Measurements from ENCODE around the gene SCO1.

The SCO1 gene

DNA sequence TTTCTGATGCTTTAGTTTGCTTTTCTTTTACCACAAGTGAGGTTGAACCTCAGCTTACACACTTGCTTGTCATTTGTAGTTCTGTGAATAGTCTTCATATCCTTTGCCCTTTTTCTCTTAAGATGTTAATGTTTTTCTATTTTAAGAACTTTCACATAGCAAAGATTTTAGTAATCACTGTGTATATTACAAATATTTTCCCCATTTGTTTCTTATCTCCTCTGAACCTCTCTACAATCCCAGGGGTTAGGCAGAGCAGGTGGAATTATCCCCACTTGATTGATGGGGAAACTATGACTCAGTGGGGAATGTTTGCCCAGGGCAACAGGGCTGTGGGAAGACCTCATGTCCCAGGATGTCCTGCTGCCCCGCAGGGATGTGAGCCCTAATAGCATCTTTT, 28.6 kb downstream of the SCO1 start:
- no peak for DNase-seq (ENCODE audit: low spot score)

DNA sequence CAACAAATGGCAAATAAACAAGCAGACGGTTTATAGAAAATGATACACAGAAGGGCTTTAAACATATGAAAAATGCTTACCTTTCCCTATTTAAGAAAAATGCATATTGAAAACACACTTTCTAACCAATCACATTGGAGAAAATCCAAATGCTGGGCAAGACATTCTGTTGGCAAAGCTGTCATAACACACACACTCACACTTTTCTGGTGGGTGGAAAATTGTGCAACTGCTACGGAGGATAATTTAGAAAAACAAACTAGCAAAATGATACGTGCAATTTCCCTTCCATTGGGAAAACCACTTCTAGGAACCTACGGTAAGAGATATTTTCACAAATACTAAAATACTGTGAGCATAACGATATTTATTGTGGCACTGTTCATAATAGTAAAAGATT, 30.4 kb downstream of the SCO1 start:
- TF ChIP-seq, protein P1, sequence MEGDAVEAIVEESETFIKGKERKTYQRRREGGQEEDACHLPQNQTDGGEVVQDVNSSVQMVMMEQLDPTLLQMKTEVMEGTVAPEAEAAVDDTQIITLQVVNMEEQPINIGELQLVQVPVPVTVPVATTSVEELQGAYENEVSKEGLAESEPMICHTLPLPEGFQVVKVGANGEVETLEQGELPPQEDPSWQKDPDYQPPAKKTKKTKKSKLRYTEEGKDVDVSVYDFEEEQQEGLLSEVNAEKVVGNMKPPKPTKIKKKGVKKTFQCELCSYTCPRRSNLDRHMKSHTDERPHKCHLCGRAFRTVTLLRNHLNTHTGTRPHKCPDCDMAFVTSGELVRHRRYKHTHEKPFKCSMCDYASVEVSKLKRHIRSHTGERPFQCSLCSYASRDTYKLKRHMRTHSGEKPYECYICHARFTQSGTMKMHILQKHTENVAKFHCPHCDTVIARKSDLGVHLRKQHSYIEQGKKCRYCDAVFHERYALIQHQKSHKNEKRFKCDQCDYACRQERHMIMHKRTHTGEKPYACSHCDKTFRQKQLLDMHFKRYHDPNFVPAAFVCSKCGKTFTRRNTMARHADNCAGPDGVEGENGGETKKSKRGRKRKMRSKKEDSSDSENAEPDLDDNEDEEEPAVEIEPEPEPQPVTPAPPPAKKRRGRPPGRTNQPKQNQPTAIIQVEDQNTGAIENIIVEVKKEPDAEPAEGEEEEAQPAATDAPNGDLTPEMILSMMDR (IDR thresholded peaks at IDR 0.05; ENCODE audit: extremely low read depth, missing control alignments): no peak

More for the DNA sequence above, 28.6 kb downstream of the SCO1 start:
- TF ChIP-seq, protein P1 (IDR thresholded peaks at IDR 0.05; ENCODE audit: extremely low read depth, missing control alignments): no peak

DNA sequence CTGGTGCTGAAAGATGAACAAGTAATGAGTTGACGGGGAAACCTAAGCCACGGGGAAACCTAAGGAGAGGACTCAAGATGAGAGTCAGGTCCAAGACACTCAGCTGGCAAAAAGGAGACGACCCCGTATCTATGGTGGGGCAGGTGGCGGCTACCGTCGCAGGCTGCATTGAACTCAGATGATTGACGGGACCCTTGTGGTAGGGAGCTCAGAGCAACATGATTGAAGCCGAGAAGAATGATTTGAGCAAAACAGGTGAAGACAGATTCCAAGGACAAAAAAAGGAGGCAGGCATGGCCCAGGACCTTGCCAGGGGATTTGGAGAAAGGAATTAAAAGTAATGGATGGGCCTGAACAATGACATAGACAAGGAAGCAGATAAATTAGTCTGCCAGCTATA, 32.8 kb downstream of the SCO1 start:
- no peak for DNase-seq (ENCODE audit: low spot score)
- TF ChIP-seq, protein P1 (IDR thresholded peaks at IDR 0.05; ENCODE audit: extremely low read depth, missing control alignments): no peak

More for the DNA sequence above, 30.4 kb downstream of the SCO1 start:
- no peak for DNase-seq (ENCODE audit: low spot score)

DNA sequence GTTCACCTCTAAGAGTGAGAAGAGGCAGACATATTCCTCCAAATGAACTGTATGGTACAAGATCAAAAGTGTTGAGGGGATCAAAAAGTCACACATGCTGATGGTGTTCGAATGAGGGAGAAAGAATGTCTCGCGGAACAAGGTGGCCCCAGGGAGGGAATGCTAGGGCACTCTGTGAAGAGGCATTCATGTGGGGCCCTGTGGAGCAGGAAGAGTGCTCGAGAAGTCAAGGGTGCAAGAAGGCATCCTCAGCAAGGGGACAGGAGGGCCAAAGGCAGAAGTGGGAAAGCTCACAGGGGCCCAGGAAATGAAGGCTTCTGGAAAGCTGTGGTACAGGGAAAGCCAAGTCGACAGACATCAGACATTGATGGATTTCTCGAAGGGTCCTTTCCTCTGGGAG, 34.1 kb downstream of the SCO1 start:
- DNase-seq (ENCODE audit: low spot score): no peak
- TF ChIP-seq, protein P1 (IDR thresholded peaks at IDR 0.05; ENCODE audit: extremely low read depth, missing control alignments): no peak

DNA sequence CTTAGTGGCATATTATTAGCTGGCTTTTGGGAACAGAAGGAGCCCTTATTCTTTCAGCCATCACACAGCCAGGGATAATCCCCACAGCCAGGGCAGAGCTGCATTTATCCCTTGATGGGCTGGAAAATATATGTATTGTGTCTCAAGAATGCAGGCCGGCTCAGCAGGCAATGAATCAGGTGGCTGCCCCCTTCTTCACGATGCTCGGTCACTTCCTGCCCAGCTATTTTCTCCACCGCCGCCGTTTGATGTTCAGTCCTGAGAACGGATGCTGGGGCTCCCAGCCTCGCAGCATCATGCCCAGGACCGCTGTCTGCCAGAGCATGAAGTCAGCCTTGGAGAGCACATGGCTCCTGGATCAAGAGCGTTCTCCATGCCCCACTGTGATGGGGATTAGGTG, 35.9 kb downstream of the SCO1 start:
- no peak for DNase-seq (ENCODE audit: low spot score)
- TF ChIP-seq, protein P1 (IDR thresholded peaks at IDR 0.05; ENCODE audit: extremely low read depth, missing control alignments): no peak

DNA sequence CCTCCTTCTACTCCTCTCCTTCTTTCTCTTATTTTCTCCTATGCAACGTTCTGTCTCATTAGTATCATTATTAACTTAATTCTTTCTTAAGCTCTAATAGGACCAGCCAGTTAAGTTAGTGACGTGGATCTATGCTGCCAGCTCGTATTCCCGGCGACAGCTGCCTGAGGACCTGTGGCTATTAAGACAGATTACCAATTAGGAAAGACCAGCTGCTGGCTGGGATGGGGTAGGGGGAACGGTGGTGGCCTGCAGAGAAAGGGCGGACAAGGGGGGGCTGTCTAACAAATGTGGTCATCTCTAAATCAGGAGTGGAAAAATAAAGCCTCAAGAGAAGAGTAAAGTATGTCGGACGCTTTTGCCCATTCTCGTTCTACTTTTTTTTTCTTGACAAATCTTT, 39.5 kb downstream of the SCO1 start:
- DNase-seq (ENCODE audit: low spot score): no peak

GRCh38 chr17:10657148-10657547, 40.2 kb downstream of the SCO1 start, which contains the start of gene MYH3:
Gene MYH3 (minus strand): TSS chr17:10657309. CDS start chr17:10655064, 2,245 bp downstream.
- no peak for DNase-seq (ENCODE audit: low spot score)
- TF ChIP-seq, protein P1 (IDR thresholded peaks at IDR 0.05; ENCODE audit: extremely low read depth, missing control alignments): no peak

More for the DNA sequence above, 39.5 kb downstream of the SCO1 start:
- TF ChIP-seq, protein P1 (IDR thresholded peaks at IDR 0.05; ENCODE audit: extremely low read depth, missing control alignments): no peak
